HCT116 (cell line): Measurements from ENCODE around the gene MZT1. TPM values are rescaled to one million over a fixed set of nuclear protein-coding genes. Genes with fewer than 3 reads are reported as not detected.

Source experiments
- ATAC-seq: fragments of 200-7000 bp; cut with Tn5 transposase; 2 replicates; pipeline ENCODE4 v1.9.1; 2020; ENCODE audit warnings: mild to moderate bottlenecking, moderate library complexity
- BruUV-seq: library from RNA; stranded (reverse); fragments of 400-500 nt; replicated peaks from 2 replicates; lab custom pipeline; 2021; lab: Mats Ljungman, UMichigan
- CTCF ChIA-PET: fragments of 300-600 bp; sonication (Branson Sonifier 250); formaldehyde crosslinking; loops from one replicate; lab custom pipeline; 2021; ENCODE audit warnings: antibody characterized with exemption; lab: Charles Lee
- POLR2A ChIA-PET: fragments of 300-600, 350-600 bp; sonication (Branson Sonifier 250); formaldehyde crosslinking; loops from one replicate; lab custom pipeline; 2021; ENCODE audit warnings: antibody characterized with exemption; lab: Charles Lee
- RAD21 ChIA-PET, 2 experiments: fragments of 300-600 bp; sonication (Branson Sonifier 250); formaldehyde crosslinking; loops; one replicate each; lab custom pipeline; 2023; ENCODE audit warnings: low total read pairs in 2 of 2; ENCODE audit not compliant: uncharacterized antibody in 2 of 2, unreplicated experiment in 2 of 2, low non-redundant PET in 1 of 2; lab: Charles Lee
- DNase-seq: peaks from one replicate; pipeline ENCODE4 v3.0.0-alpha.2; 2010; ENCODE audit warnings: low read depth, low spot score
- H2AFZ ChIP-seq: fragments of 200-600 bp; shearing (Covaris generic), sonication (generic); 2 replicates; pipeline ENCODE4 v1.6.1; 2017; ENCODE audit warnings: low read depth, mixed run types, mixed read lengths, antibody characterized with exemption, low read length; ENCODE audit not compliant: poor library complexity, severe bottlenecking
- H3K27ac ChIP-seq: 2 replicates; pipeline ENCODE4 v1.5.1; 2012; ENCODE audit warnings: low read depth, low read length
- H3K27me3 ChIP-seq: fragments of 200-600 bp; sonication (generic); 2 replicates; pipeline ENCODE4 v1.6.1; 2016; ENCODE audit warnings: mixed run types, low read length, mixed read lengths; ENCODE audit not compliant: insufficient read depth
- H3K36me3 ChIP-seq, 2 experiments: fragments of 200-500 bp in 1 of 2; fragments of 200-600 bp in 1 of 2; sonication (Bioruptor generic) in 1 of 2; sonication (generic) in 1 of 2; 2 replicates each; pipeline versions ENCODE4 v1.5.1 to v1.6.1; 2014 to 2016; ENCODE audit warnings: low read length in 2 of 2, inconsistent platforms in 1 of 2, mixed read lengths in 1 of 2, mixed run types in 1 of 2; ENCODE audit not compliant: insufficient read depth in 2 of 2, control insufficient read depth in 1 of 2
- H3K4me1 ChIP-seq, 2 experiments: fragments of 200-600 bp in 1 of 2; sonication (generic) in 1 of 2; 2 replicates each; pipeline versions ENCODE4 v1.5.1 to v1.6.1; 2012 to 2017; ENCODE audit warnings: low read length in 2 of 2, inconsistent platforms in 1 of 2, mild to moderate bottlenecking in 1 of 2, mixed read lengths in 1 of 2, mixed run types in 1 of 2, moderate library complexity in 1 of 2; ENCODE audit not compliant: insufficient read depth in 2 of 2, control insufficient read depth in 1 of 2
- H3K4me2 ChIP-seq: fragments of 200-600 bp; sonication (generic); 2 replicates; pipeline ENCODE4 v1.6.1; 2017; ENCODE audit warnings: mixed run types, low read length, mixed read lengths
- H3K4me3 ChIP-seq, 2 experiments: fragments of 200-600 bp in 1 of 2; sonication (generic) in 1 of 2; replicated peaks in 1 of 2; 2 replicates each; pipeline ENCODE4 v1.5.1; 2011 to 2016; ENCODE audit warnings: low read length in 2 of 2, control low read depth in 1 of 2, low read depth in 1 of 2, mild to moderate bottlenecking in 1 of 2, mixed read lengths in 1 of 2, mixed run types in 1 of 2
- H3K79me2 ChIP-seq: fragments of 200-600 bp; sonication (generic); 2 replicates; pipeline ENCODE4 v1.6.1; 2017; ENCODE audit warnings: mild to moderate bottlenecking, mixed run types, low read length, moderate library complexity, mixed read lengths; ENCODE audit not compliant: insufficient read depth
- H3K9ac ChIP-seq: fragments of 200-600 bp; sonication (generic); 2 replicates; pipeline ENCODE4 v1.6.1; 2016; ENCODE audit warnings: low read length, mixed read lengths
- H3K9me2 ChIP-seq: fragments of 200-600 bp; sonication (generic), shearing (Covaris generic); 2 replicates; pipeline ENCODE4 v1.6.1; 2017; ENCODE audit warnings: mixed run types, mild to moderate bottlenecking, moderate library complexity; ENCODE audit not compliant: insufficient read depth
- H3K9me3 ChIP-seq, 2 experiments: fragments of 200-500 bp in 1 of 2; fragments of 200-600 bp in 1 of 2; sonication (Bioruptor generic) in 1 of 2; sonication (generic) in 1 of 2; 2 replicates each; pipeline ENCODE4 v1.6.1; 2014 to 2017; ENCODE audit warnings: low read length in 2 of 2, mixed read lengths in 2 of 2, inconsistent platforms in 1 of 2, low read depth in 1 of 2, mild to moderate bottlenecking in 1 of 2, mixed run types in 1 of 2, moderate library complexity in 1 of 2; ENCODE audit not compliant: control insufficient read depth in 1 of 2, insufficient read depth in 1 of 2
- H4K20me1 ChIP-seq: fragments of 200-600 bp; sonication (generic), shearing (Covaris generic); 2 replicates; pipeline ENCODE4 v1.6.1; 2017; ENCODE audit warnings: mixed run types, mild to moderate bottlenecking, moderate library complexity; ENCODE audit not compliant: insufficient read depth
- CEBPB ChIP-seq: IDR thresholded peaks from 2 replicates; pipeline ENCODE4 v1.6.1; 2012; ENCODE audit warnings: low read depth
- EGR1 ChIP-seq: IDR thresholded peaks from 2 replicates; pipeline ENCODE4 v1.6.1; 2012; ENCODE audit warnings: low read depth
- EZH2phosphoT487 ChIP-seq: fragments of 200-600 bp; IDR thresholded peaks from 2 replicates; pipeline ENCODE4 v1.6.1; 2018; ENCODE audit warnings: antibody characterized with exemption, borderline replicate concordance
- POLR2A ChIP-seq: IDR thresholded peaks from 2 replicates; pipeline ENCODE4 v1.7.0; 2011; ENCODE audit warnings: borderline replicate concordance; ENCODE audit not compliant: insufficient read depth, insufficient read length; ENCODE audit errors: extremely low read depth
- SIN3A ChIP-seq: IDR thresholded peaks from 2 replicates; pipeline ENCODE4 v1.6.1; 2012; ENCODE audit warnings: low read depth
- SRF ChIP-seq: IDR thresholded peaks from 2 replicates; pipeline ENCODE4 v1.6.1; 2012; ENCODE audit warnings: low read depth
- TCF7L2 ChIP-seq: IDR thresholded peaks from 2 replicates; pipeline ENCODE4 v1.7.0; 2011; ENCODE audit warnings: borderline replicate concordance, inconsistent platforms; ENCODE audit not compliant: insufficient read depth, insufficient read length; ENCODE audit errors: extremely low read depth
- YY1 ChIP-seq: IDR thresholded peaks from 2 replicates; pipeline ENCODE4 v1.6.1; 2011; ENCODE audit warnings: low read length, low read depth, moderate library complexity, mild to moderate bottlenecking; ENCODE audit not compliant: insufficient replicate concordance; ENCODE audit errors: extremely low read depth
- ZFX ChIP-seq: fragments of 450-650 bp; IDR thresholded peaks from 2 replicates; pipeline ENCODE4 v1.6.1; 2017
- ZNF274 ChIP-seq: fragments of 200-500 bp; sonication (Bioruptor generic); IDR thresholded peaks from 2 replicates; pipeline ENCODE4 v1.6.1; 2014; ENCODE audit warnings: mild to moderate bottlenecking, low read depth, low read length, inconsistent platforms
- intact Hi-C: fragments of 100-400 bp; cut with micrococcal nuclease; formaldehyde crosslinking; loops from 2 replicates; pipeline ENCODE4 v1.10.0; 2022
- total RNA-seq: library from RNA; stranded (reverse); gene quantifications from one replicate; pipeline ENCODE4 v1.2.1, GENCODE V29; 2021; ENCODE audit not compliant: unreplicated experiment
- TF ChIP-seq, protein P1 (sequence below): IDR thresholded peaks from 2 replicates; pipeline ENCODE4 v1.6.1; 2012
- TF ChIP-seq, protein P2 (sequence below), 3 experiments: fragments of 200-600 bp in 1 of 3; sonication (generic) in 1 of 3; IDR thresholded peaks in 2 of 3; conservative IDR thresholded peaks in 1 of 3; 2 replicates each; pipeline ENCODE4 v1.5.1; 2012 to 2017; ENCODE audit warnings: low read depth in 2 of 3, low read length in 2 of 3, antibody characterized with exemption in 1 of 3, borderline replicate concordance in 1 of 3, control low read depth in 1 of 3, mild to moderate bottlenecking in 1 of 3, mixed read lengths in 1 of 3, mixed run types in 1 of 3, moderate library complexity in 1 of 3; ENCODE audit not compliant: insufficient read depth in 1 of 3
- TF ChIP-seq, protein P3 (sequence below): IDR thresholded peaks from 2 replicates; pipeline ENCODE4 v1.6.1; 2012
- TF ChIP-seq, protein P4 (sequence below): IDR thresholded peaks from 2 replicates; pipeline ENCODE4 v1.6.1; 2011; ENCODE audit warnings: mild to moderate bottlenecking, low read length, moderate library complexity; ENCODE audit not compliant: insufficient replicate concordance; ENCODE audit errors: extremely low read depth

Gene MZT1
- total RNA-seq, 1 experiment from 2014 or later, result 19.0 TPM

DNA sequence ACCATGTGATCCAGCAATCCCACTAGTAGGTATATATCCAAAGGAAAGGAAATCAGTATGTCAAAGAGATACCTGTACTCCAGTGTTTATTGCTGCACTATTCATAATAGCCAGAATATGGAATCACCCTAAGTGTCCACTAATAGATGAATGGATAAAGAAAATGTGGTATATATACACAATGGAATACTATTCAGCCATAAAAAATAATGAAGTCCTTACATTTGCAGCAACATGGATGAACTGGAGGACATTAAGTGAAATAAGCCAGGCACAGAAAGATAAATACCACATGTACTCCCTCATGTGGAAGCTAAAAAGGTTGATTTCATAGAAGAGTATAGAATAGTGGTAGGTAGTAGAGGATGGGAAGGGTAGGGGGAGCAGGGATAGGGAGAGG lies 23.8 kb upstream of the MZT1 start:
- Histone ChIP-seq H3K27ac (no peak overlapping the region), H3K36me3 (peaks cover 67 to 73% of the 10 kb centered on the region in 2 experiments), H3K4me2 (no peak overlapping the region), H3K4me1 (no peaks in the 10 kb centered on the region), H3K9me3 (no peaks in the 10 kb centered on the region), H4K20me1 (peaks cover 4% of the 10 kb centered on the region), H3K9ac (no peak overlapping the region), H3K4me3 (no peak overlapping the region), H3K27me3 (no peaks in the 10 kb centered on the region), H3K79me2 (peaks cover 82% of the 10 kb centered on the region), H3K9me2 (no peaks in the 10 kb centered on the region), H2AFZ (no peak overlapping the region)
- DNase-seq, result no peak
- BruUV-seq, result no TSS peak
- TF ChIP-seq ZFX, result no peak
- TF ChIP-seq, protein P1, sequence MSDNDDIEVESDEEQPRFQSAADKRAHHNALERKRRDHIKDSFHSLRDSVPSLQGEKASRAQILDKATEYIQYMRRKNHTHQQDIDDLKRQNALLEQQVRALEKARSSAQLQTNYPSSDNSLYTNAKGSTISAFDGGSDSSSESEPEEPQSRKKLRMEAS, result no peak
- ChIA-PET RAD21 (no interaction called here), CTCF (no interaction called here), POLR2A (no interaction called here)
- ATAC-seq, result no peak
- intact Hi-C loops, result no loop called here

DNA sequence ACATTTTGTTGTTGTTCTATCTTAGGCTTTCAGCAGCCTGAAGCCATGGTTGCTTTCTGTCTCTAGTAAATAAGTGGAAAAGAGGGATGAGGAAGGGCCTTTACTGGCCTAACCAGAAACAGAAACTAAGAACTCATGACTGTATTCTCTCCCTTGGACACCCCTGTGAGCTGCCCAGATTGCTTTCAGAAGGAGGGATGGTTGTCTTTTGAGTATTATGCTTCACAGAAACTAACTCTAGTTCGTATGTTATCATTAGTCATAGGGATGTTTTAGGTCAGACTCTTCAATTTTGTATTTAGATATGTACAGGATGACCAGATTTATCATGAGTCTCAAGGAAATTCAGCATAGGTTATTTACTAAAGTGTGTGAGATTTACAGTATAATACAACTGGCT lies 17.8 kb upstream of the MZT1 start:
- CTCF ChIA-PET, result no interaction called here
- H3K4me1 ChIP-seq, result no peaks in the 10 kb centered on the region
- intact Hi-C loops, result no loop called here
- no peak overlapping the region for H3K27ac ChIP-seq
- no peaks in the 10 kb centered on the region for H3K9me2 ChIP-seq
- RAD21 ChIA-PET, result no interaction called here
- ATAC-seq (no peak), DNase-seq (no peak)
- no peak overlapping the region for H3K4me2 ChIP-seq
- H3K9me3 ChIP-seq, result no peaks in the 10 kb centered on the region
- peaks cover 86% of the 10 kb centered on the region for H3K79me2 ChIP-seq
- H2AFZ ChIP-seq, result no peak overlapping the region
- H3K36me3 ChIP-seq, result peaks cover 38 to 54% of the 10 kb centered on the region in 2 experiments
- no peak overlapping the region for H3K9ac ChIP-seq
- no peak overlapping the region for H3K4me3 ChIP-seq
- no TSS peak for BruUV-seq
- H4K20me1 ChIP-seq, result no peaks in the 10 kb centered on the region; the same call in 1 of the 2 replicates
- TF ChIP-seq, protein P2, sequence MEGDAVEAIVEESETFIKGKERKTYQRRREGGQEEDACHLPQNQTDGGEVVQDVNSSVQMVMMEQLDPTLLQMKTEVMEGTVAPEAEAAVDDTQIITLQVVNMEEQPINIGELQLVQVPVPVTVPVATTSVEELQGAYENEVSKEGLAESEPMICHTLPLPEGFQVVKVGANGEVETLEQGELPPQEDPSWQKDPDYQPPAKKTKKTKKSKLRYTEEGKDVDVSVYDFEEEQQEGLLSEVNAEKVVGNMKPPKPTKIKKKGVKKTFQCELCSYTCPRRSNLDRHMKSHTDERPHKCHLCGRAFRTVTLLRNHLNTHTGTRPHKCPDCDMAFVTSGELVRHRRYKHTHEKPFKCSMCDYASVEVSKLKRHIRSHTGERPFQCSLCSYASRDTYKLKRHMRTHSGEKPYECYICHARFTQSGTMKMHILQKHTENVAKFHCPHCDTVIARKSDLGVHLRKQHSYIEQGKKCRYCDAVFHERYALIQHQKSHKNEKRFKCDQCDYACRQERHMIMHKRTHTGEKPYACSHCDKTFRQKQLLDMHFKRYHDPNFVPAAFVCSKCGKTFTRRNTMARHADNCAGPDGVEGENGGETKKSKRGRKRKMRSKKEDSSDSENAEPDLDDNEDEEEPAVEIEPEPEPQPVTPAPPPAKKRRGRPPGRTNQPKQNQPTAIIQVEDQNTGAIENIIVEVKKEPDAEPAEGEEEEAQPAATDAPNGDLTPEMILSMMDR (IDR thresholded peaks at IDR 0.05 in 2 of 3, conservative IDR thresholded peaks at IDR 0.05 in 1 of 3; ENCODE audit: borderline replicate concordance in 1 of 3, insufficient read depth in 1 of 3, low read depth in 2 of 3, low read length in 2 of 3), result no peak
- TF ChIP-seq TCF7L2, result no peak
- TF ChIP-seq, protein P3, sequence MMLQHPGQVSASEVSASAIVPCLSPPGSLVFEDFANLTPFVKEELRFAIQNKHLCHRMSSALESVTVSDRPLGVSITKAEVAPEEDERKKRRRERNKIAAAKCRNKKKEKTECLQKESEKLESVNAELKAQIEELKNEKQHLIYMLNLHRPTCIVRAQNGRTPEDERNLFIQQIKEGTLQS, result no peak
- TF ChIP-seq SRF, result no peak
- TF ChIP-seq, protein P4, sequence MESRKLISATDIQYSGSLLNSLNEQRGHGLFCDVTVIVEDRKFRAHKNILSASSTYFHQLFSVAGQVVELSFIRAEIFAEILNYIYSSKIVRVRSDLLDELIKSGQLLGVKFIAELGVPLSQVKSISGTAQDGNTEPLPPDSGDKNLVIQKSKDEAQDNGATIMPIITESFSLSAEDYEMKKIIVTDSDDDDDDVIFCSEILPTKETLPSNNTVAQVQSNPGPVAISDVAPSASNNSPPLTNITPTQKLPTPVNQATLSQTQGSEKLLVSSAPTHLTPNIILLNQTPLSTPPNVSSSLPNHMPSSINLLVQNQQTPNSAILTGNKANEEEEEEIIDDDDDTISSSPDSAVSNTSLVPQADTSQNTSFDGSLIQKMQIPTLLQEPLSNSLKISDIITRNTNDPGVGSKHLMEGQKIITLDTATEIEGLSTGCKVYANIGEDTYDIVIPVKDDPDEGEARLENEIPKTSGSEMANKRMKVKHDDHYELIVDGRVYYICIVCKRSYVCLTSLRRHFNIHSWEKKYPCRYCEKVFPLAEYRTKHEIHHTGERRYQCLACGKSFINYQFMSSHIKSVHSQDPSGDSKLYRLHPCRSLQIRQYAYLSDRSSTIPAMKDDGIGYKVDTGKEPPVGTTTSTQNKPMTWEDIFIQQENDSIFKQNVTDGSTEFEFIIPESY, result no peak
- TF ChIP-seq EGR1, result no peak
- no peak for TF ChIP-seq CEBPB
- no peak for TF ChIP-seq EZH2phosphoT487
- TF ChIP-seq SIN3A, result no peak
- TF ChIP-seq ZNF274, result no peak
- TF ChIP-seq POLR2A, result no peak
- TF ChIP-seq YY1, result no peak
- POLR2A ChIA-PET, result no interaction called here
- H3K27me3 ChIP-seq, result no peaks in the 10 kb centered on the region
